ENCODE results near the gene CARMIL3.

DNA sequence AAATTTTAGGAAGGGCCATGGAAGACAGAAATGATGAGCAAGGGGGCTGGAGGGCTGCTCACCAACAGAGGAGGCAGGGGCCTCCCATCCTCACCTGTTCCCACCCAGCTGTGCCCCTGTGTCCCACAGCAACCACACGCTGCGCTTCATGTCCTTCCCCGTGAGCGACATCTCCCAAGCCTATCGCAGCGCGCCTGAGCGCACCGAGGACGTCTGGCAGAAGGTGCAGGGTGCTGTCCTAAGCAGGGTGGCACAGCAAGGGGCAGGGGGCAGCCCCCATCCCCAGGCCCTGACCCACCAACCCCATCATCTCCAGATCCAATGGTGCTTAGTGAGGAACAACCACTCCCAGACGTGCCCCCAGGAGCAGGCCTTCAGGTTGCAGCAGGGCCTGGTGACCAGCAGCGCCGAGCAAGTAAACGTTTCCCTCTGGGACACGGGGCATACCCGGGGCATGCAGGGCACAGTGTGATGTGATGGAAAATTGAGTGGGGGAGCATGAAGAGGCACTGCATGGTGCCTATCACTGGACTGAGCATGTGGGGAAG is 8.1 kb downstream of the CARMIL3 start:
- TF ChIP-seq CTCF (IDR thresholded peaks at IDR 0.05) = no peak
- TF ChIP-seq POLR2A (IDR thresholded peaks at IDR 0.05) = no peak

All from thyroid gland (tissue), 4 donors.